Ovary (tissue), 3 donors: ENCODE measurements around the gene PAPLN.

Experiments used
- CTCF ChIP-seq, 3 donors: fragments of 450-650 bp in 2 of 3; fragments of 200-600 bp in 1 of 3; IDR thresholded peaks; one replicate each; pipeline versions ENCODE4 v1.5.1 to v1.8.0; 2016 to 2022; ENCODE audit warnings: antibody characterized with exemption in 3 of 3, mild to moderate bottlenecking in 1 of 3
- POLR2A ChIP-seq: fragments of 450-650 bp; IDR thresholded peaks from one replicate; pipeline ENCODE4 v1.6.1; 2017; ENCODE audit warnings: antibody characterized with exemption, mild to moderate bottlenecking, moderate library complexity
- donor health status: DM: no; HTN: no; CAD: no.

DNA sequence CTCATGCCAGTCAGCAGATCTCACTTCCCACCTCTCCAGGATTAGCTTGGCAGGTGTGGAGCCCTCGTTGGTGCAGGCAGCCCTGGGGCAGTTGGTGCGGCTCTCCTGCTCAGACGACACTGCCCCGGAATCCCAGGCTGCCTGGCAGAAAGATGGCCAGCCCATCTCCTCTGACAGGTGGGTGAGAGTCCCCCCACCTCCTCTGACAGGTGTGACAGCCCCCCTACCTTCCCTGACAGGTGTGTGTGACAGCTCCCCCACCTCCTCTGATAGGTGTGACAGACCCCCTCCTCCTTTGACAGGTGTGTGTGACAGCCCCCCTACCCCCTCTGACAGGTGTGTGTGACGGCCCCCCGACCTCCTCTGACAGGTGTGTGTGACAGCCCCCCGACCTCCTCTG lies 26.3 kb downstream of the PAPLN start:
- no peak for TF ChIP-seq CTCF (IDR thresholded peaks at IDR 0.05)
- TF ChIP-seq POLR2A, result no peak
